Activated T-helper 17 cell treated with anti-CD3 and anti-CD28 coated beads, Interleukin-2, amount 50 U/mL, for 72 hours (primary cell): ENCODE data around the gene OGT. TPM values are rescaled to one million over a fixed set of nuclear protein-coding genes. Genes with fewer than 3 reads are reported as not detected.

Experiments used
- ATAC-seq: fragments of 150-1000 bp; cut with Tn5 transposase; replicated peaks from 2 replicates; pipeline ENCODE4 v1.10.0; 2021; ENCODE audit warnings: mild to moderate bottlenecking, moderate library complexity
- H3K27ac Mint-ChIP-seq: one replicate; pipeline ENCODE4 v1.8.0; 2022; ENCODE audit warnings: mixed read lengths
- H3K27me3 Mint-ChIP-seq: one replicate; pipeline ENCODE4 v1.8.0; 2022; ENCODE audit warnings: mixed read lengths
- H3K36me3 Mint-ChIP-seq: one replicate; pipeline ENCODE4 v1.8.0; 2022; ENCODE audit warnings: low read depth, mild to moderate bottlenecking, mixed read lengths
- H3K4me1 Mint-ChIP-seq: one replicate; pipeline ENCODE4 v1.8.0; 2022; ENCODE audit warnings: mixed read lengths
- H3K4me3 Mint-ChIP-seq: one replicate; pipeline ENCODE4 v1.8.0; 2022; ENCODE audit warnings: mild to moderate bottlenecking, mixed read lengths
- H3K9me3 Mint-ChIP-seq: one replicate; pipeline ENCODE4 v1.8.0; 2022; ENCODE audit warnings: mixed read lengths
- total RNA-seq, 2 donors: library from RNA; stranded (reverse); gene quantifications; one replicate each; pipeline ENCODE4 v1.2.3, GENCODE V29; 2022

OGT gene
- total RNA-seq, 2 donors from 2014 or later = 231 to 528 TPM

- H3K27ac Mint-ChIP-seq = peak overlapping the region; percentile 93
- peaks cover 19% of the 10 kb centered on the region for H3K4me1 Mint-ChIP-seq
- H3K9me3 Mint-ChIP-seq = no peaks in the 10 kb centered on the region
- H3K4me3 Mint-ChIP-seq = peak overlapping the region; percentile 78
- ATAC-seq = no peak
- no peaks in the 10 kb centered on the region for H3K27me3 Mint-ChIP-seq
- H3K36me3 Mint-ChIP-seq = peaks cover 56% of the 10 kb centered on the region
These were observed 84.8 kb downstream of the OGT start for GRCh38 chrX:71617742-71618141.

- ATAC-seq = peak; percentile 70
- H3K27me3 Mint-ChIP-seq = no peaks in the 10 kb centered on the region
- H3K36me3 Mint-ChIP-seq = peaks cover 51% of the 10 kb centered on the region
- H3K27ac Mint-ChIP-seq = peak within 1 kb of the TSS; percentile 93
- H3K4me3 Mint-ChIP-seq = peak within 1 kb of the TSS; percentile 78
- H3K9me3 Mint-ChIP-seq = no peaks in the 10 kb centered on the region
- H3K4me1 Mint-ChIP-seq = peaks cover 21% of the 10 kb centered on the region
These were observed 85.4 kb downstream of the OGT start, which contains the start of gene CXCR3 for GRCh38 chrX:71618303-71618721. Gene CXCR3 (minus strand): TSS chrX:71618511. CDS start chrX:71618449, 62 bp downstream.

DNA sequence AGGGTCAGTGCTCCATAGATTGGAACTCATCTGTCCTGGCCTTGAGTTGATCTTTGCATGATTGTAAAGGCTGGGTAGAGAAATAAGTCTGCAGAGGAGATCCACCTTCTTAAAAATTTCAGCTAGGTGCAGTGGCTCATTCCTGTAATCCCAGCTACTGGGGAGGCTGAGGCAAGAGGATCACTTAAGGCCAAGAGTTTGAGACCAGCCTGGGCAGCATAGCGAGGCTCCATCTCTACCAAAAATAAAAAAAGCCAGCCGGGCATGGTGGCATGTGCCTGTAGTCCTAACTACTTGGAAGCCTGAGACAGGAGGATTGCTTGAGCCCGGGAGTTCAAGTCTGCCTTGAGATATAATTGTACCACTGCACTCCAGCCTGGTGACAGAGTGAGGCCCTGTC lies 85.9 kb downstream of the OGT start:
- Mint-ChIP-seq H3K27me3 (no peaks in the 10 kb centered on the region), H3K4me3 (peak overlapping the region; percentile 78), H3K36me3 (peaks cover 46% of the 10 kb centered on the region), H3K9me3 (no peaks in the 10 kb centered on the region), H3K27ac (peak overlapping the region; percentile 93), H3K4me1 (peaks cover 26% of the 10 kb centered on the region)
- ATAC-seq = no peak

DNA sequence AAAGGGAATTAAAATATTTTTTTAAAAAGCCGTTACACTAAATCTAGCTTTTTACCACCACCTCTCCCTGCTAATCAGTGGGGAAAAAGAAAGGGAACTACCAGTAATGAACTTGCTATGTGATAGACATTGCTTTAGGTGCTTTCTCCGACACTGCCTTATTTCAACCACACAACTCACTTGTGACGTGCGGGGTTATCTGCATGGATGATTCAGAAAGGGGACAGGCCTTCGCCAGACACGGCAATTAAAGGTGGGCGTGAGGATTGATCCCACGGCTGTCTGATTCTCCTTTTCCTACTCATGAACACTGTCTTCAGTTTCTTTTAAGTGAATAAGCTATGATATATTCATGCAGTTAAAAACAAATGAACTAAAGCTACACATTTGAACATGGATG lies 86.3 kb downstream of the OGT start:
- Mint-ChIP-seq H3K4me3 (peak overlapping the region; percentile 78), H3K36me3 (peaks cover 42% of the 10 kb centered on the region), H3K27me3 (no peaks in the 10 kb centered on the region), H3K4me1 (peaks cover 26% of the 10 kb centered on the region), H3K9me3 (no peaks in the 10 kb centered on the region), H3K27ac (peak overlapping the region; percentile 93)
- ATAC-seq = peak; percentile 62

GRCh38 chrX:71619986-71620385 lies 87.1 kb downstream of the OGT start:
- no peak for ATAC-seq
- H3K4me1 Mint-ChIP-seq = peaks cover 24% of the 10 kb centered on the region
- no peaks in the 10 kb centered on the region for H3K9me3 Mint-ChIP-seq
- peak overlapping the region; percentile 93 for H3K27ac Mint-ChIP-seq
- peaks cover 35% of the 10 kb centered on the region for H3K36me3 Mint-ChIP-seq
- H3K27me3 Mint-ChIP-seq = no peaks in the 10 kb centered on the region
- H3K4me3 Mint-ChIP-seq = peak overlapping the region; percentile 78

GRCh38 chrX:71621603-71622002 lies 88.7 kb downstream of the OGT start:
- H3K27ac Mint-ChIP-seq = no peak overlapping the region
- no peak for ATAC-seq

DNA sequence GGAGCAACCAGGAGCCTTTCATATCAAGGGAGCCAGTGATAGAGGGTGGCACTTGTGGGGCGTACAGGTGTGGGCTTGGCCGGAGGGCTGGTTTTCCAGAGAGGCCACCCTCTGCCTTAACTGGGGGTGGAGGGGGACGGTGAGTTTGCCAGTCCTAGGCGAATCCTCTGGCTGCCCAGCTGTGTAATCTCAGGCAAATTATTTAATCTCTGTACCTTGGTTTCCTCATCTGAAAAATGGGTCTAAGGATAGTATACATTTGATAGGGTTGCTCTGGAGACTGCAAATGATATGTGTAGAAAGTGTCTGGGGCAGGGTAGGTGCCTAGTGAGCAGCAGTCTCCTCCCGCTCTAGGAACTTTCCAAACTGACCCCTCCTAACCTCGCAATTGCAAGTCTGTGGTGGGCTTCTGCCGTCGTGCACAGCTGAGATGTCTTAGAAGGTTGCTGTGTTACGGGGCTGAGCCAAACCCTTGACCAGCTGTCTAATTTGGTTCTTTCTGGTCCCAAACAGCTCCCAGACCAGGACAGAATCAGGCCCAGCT lies 89.2 kb downstream of the OGT start:
- Mint-ChIP-seq H3K27me3 (no peaks in the 10 kb centered on the region), H3K36me3 (peaks cover 14% of the 10 kb centered on the region), H3K27ac (peak overlapping the region; percentile 90), H3K4me1 (peaks cover 13% of the 10 kb centered on the region), H3K9me3 (no peaks in the 10 kb centered on the region), H3K4me3 (peak overlapping the region; percentile 67)
- ATAC-seq = no peak

More at GRCh38 chrX:71621603-71622002, 88.7 kb downstream of the OGT start:
- Mint-ChIP-seq H3K4me1 (peaks cover 13% of the 10 kb centered on the region), H3K4me3 (peak overlapping the region; percentile 67), H3K27me3 (no peaks in the 10 kb centered on the region), H3K36me3 (peaks cover 19% of the 10 kb centered on the region), H3K9me3 (no peaks in the 10 kb centered on the region)

- H3K4me1 Mint-ChIP-seq = peaks cover 13% of the 10 kb centered on the region
- H3K9me3 Mint-ChIP-seq = no peaks in the 10 kb centered on the region
- H3K4me3 Mint-ChIP-seq = peak overlapping the region; percentile 67
- peak; percentile 44 for ATAC-seq
- H3K27ac Mint-ChIP-seq = peak overlapping the region; percentile 90
- H3K36me3 Mint-ChIP-seq = peaks cover 7% of the 10 kb centered on the region
- H3K27me3 Mint-ChIP-seq = no peaks in the 10 kb centered on the region
These were observed 89.9 kb downstream of the OGT start for GRCh38 chrX:71622576-71623450.

- H3K27me3 Mint-ChIP-seq = no peaks in the 10 kb centered on the region
- no peaks in the 10 kb centered on the region for H3K9me3 Mint-ChIP-seq
- H3K36me3 Mint-ChIP-seq = no peaks in the 10 kb centered on the region
- peak overlapping the region; percentile 90 for H3K27ac Mint-ChIP-seq
- peak; percentile 33 for ATAC-seq
- H3K4me1 Mint-ChIP-seq = peaks cover 8% of the 10 kb centered on the region
- peak overlapping the region; percentile 67 for H3K4me3 Mint-ChIP-seq
These were observed 90.8 kb downstream of the OGT start for GRCh38 chrX:71623714-71624113.

DNA sequence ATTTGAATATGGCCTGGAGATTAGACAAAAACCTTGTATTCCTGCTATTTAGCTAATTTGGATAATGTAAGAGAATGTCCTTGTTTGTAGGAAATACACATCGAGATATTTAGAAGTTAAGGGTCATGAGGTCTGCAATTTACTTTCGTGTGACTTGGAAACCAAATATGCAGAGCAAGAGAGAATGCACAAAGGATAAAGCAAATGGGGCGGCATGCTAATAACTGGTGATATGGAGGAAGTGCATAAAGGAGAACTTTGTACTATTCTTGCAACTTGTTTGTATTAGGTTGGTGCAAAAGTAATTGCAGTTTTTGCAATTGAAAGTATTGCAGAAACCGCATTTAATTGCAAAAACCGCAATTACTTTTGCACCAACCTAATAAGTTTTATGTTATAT lies 92.6 kb downstream of the OGT start:
- H3K27ac Mint-ChIP-seq = no peak overlapping the region
- no peaks in the 10 kb centered on the region for H3K27me3 Mint-ChIP-seq
- H3K4me3 Mint-ChIP-seq = no peak overlapping the region
- H3K9me3 Mint-ChIP-seq = no peaks in the 10 kb centered on the region
- H3K36me3 Mint-ChIP-seq = no peaks in the 10 kb centered on the region
- peaks cover 7% of the 10 kb centered on the region for H3K4me1 Mint-ChIP-seq
- no peak for ATAC-seq

Other genes with a start within 250 kb of the OGT start
- 100 to 1,000 TPM; 394 to 499 TPM for gene NONO, start 249.5 kb upstream of the OGT start, total RNA-seq
- 1 to 10 TPM; 7.4 to 9.2 TPM for gene ITGB1BP2, start 231.4 kb upstream of the OGT start, total RNA-seq
- gene TAF1, start 166.7 kb upstream of the OGT start, total RNA-seq = 10 to 100 TPM; 31.9 to 37.2 TPM
- gene GCNA, start 45.3 kb downstream of the OGT start, total RNA-seq = 10 to 100 TPM in 1 of 2 donors, 1 to 10 TPM in 1; 4.9 to 10.7 TPM
- gene CXCR3, start 85.4 kb downstream of the OGT start, total RNA-seq = 1 to 10 TPM; 4.5 to 9.9 TPM
- not detected for gene CXorf49, start 185.2 kb downstream of the OGT start, total RNA-seq
- gene CXorf49B, start 230.2 kb downstream of the OGT start, total RNA-seq = not detected